DOHH2 (cell line): ENCODE measurements around the gene RHBDF2.

Source experiments
- H3F3A ChIP-seq: fragments of 200-600 bp; sonication (generic), shearing (Covaris generic); 2 replicates; pipeline ENCODE4 v1.6.0; 2016; ENCODE audit warnings: antibody characterized with exemption, mild to moderate bottlenecking; ENCODE audit not compliant: control insufficient read depth, insufficient read depth
- H3K27ac ChIP-seq: fragments of 200-600 bp; sonication (generic); 2 replicates; pipeline ENCODE4 v1.5.1; 2014; ENCODE audit warnings: low read depth, mild to moderate bottlenecking, low read length, moderate library complexity
- H3K27me3 ChIP-seq: fragments of 200-600 bp; sonication (generic); 2 replicates; pipeline ENCODE4 v1.6.1; 2014; ENCODE audit warnings: mild to moderate bottlenecking, low read length, mixed read lengths; ENCODE audit not compliant: control insufficient read depth
- H3K36me3 ChIP-seq: fragments of 200-600 bp; sonication (generic); 2 replicates; pipeline ENCODE4 v1.6.1; 2014; ENCODE audit warnings: mild to moderate bottlenecking, low read length, moderate library complexity, mixed read lengths; ENCODE audit not compliant: control insufficient read depth
- H3K4me1 ChIP-seq: fragments of 200-600 bp; sonication (generic); 2 replicates; pipeline ENCODE4 v1.6.1; 2014; ENCODE audit warnings: mild to moderate bottlenecking, low read length, mixed read lengths; ENCODE audit not compliant: control insufficient read depth
- H3K4me2 ChIP-seq: fragments of 200-600 bp; sonication (generic); 2 replicates; pipeline ENCODE4 v1.6.0; 2014; ENCODE audit warnings: mild to moderate bottlenecking, low read length, moderate library complexity
- H3K4me3 ChIP-seq: fragments of 200-600 bp; sonication (generic); 2 replicates; pipeline ENCODE4 v1.5.1; 2014; ENCODE audit warnings: mild to moderate bottlenecking, low read length, mixed read lengths
- H3K79me2 ChIP-seq: fragments of 200-600 bp; sonication (generic); 2 replicates; pipeline ENCODE4 v1.6.1; 2014; ENCODE audit warnings: mild to moderate bottlenecking, low read length, mixed read lengths; ENCODE audit not compliant: control insufficient read depth
- H3K9me2 ChIP-seq: fragments of 200-600 bp; sonication (generic); replicated peaks from 2 replicates; pipeline ENCODE4 v1.6.1; 2014; ENCODE audit warnings: mild to moderate bottlenecking, low read length, mixed read lengths; ENCODE audit not compliant: control insufficient read depth
- H3K9me3 ChIP-seq: fragments of 200-600 bp; sonication (generic); 2 replicates; pipeline ENCODE4 v1.6.1; 2014; ENCODE audit warnings: antibody characterized with exemption, low read length, mixed read lengths; ENCODE audit not compliant: control insufficient read depth, insufficient read depth
- H4K20me1 ChIP-seq: fragments of 200-600 bp; sonication (generic); 2 replicates; pipeline ENCODE4 v1.6.0; 2014; ENCODE audit warnings: low read depth, mild to moderate bottlenecking, antibody characterized with exemption, low read length, moderate library complexity; ENCODE audit not compliant: control insufficient read depth, insufficient read depth
- EZH2phosphoT487 ChIP-seq: fragments of 200-600 bp; sonication (generic); IDR thresholded peaks from 2 replicates; pipeline ENCODE4 v1.6.1; 2017; ENCODE audit warnings: borderline replicate concordance, mild to moderate bottlenecking, antibody characterized with exemption, low read length, moderate library complexity, mixed read lengths
- TF ChIP-seq, protein P1 (sequence below): fragments of 200-600 bp; sonication (generic); IDR thresholded peaks from one replicate; pipeline ENCODE4 v1.5.1; 2014; ENCODE audit warnings: antibody characterized with exemption, mild to moderate bottlenecking, low read depth, low read length; ENCODE audit not compliant: poor library complexity, severe bottlenecking

RHBDF2 gene

DNA sequence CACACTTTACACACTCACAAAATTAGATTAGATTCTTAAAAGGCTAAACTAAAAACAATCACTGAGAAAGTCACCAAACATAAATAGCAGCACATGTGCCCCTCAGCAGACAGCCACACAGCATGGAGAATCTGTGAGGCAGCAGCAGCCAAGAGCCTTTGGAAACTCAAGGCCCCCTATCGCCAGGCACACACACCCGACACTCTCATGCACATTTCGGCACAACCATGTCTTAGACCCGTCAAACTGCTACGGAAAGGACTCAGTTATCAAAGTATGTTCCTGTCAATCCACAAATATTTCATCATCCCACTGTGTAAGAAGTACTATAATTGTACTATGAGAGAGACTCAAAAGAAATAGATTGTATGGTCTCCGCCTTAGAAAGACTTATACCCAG lies 69.2 kb downstream of the RHBDF2 start:
- H4K20me1 ChIP-seq: no peaks in the 10 kb centered on the region
- peak overlapping the region; percentile 96 for H3K4me2 ChIP-seq
- peak overlapping the region; percentile 72 for H3K4me3 ChIP-seq
- no peak for TF ChIP-seq EZH2phosphoT487
- peaks cover 91% of the 10 kb centered on the region for H3K4me1 ChIP-seq
- no peaks in the 10 kb centered on the region for H3K9me3 ChIP-seq
- H3K27me3 ChIP-seq: no peaks in the 10 kb centered on the region
- peak overlapping the region; percentile 56 for H3K27ac ChIP-seq
- H3K36me3 ChIP-seq: peaks cover 35% of the 10 kb centered on the region
- H3F3A ChIP-seq: peaks cover 26% of the 10 kb centered on the region
- peaks cover 92% of the 10 kb centered on the region for H3K79me2 ChIP-seq
- no peaks in the 10 kb centered on the region for H3K9me2 ChIP-seq

DNA sequence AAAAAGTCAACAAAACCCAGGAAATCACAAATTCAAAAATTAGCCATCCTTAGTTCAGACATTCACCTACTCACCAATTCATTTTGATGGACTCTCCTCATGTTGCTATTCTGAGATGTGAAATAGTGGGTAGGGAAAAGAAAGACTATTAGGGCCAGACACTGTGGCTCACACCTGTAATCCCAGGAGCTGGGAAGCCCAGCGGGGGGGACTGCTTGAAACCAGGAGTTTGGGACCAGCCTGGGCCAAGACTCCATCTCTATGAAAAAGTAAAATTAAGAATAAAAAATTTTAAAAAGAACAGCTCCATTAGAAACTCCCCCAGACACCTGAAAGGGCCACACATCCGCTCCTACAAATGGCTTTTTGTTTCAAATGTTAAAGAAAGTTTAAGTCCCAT lies 69.7 kb downstream of the RHBDF2 start:
- peaks cover 40% of the 10 kb centered on the region for H3K36me3 ChIP-seq
- peaks cover 30% of the 10 kb centered on the region for H3F3A ChIP-seq
- peak overlapping the region; percentile 96 for H3K4me2 ChIP-seq
- no peaks in the 10 kb centered on the region for H4K20me1 ChIP-seq
- H3K9me3 ChIP-seq: no peaks in the 10 kb centered on the region
- peak overlapping the region; percentile 72 for H3K4me3 ChIP-seq
- no peaks in the 10 kb centered on the region for H3K27me3 ChIP-seq
- H3K79me2 ChIP-seq: peaks cover 92% of the 10 kb centered on the region
- H3K4me1 ChIP-seq: peaks cover 94% of the 10 kb centered on the region
- peak overlapping the region; percentile 56 for H3K27ac ChIP-seq
- TF ChIP-seq, protein P1, sequence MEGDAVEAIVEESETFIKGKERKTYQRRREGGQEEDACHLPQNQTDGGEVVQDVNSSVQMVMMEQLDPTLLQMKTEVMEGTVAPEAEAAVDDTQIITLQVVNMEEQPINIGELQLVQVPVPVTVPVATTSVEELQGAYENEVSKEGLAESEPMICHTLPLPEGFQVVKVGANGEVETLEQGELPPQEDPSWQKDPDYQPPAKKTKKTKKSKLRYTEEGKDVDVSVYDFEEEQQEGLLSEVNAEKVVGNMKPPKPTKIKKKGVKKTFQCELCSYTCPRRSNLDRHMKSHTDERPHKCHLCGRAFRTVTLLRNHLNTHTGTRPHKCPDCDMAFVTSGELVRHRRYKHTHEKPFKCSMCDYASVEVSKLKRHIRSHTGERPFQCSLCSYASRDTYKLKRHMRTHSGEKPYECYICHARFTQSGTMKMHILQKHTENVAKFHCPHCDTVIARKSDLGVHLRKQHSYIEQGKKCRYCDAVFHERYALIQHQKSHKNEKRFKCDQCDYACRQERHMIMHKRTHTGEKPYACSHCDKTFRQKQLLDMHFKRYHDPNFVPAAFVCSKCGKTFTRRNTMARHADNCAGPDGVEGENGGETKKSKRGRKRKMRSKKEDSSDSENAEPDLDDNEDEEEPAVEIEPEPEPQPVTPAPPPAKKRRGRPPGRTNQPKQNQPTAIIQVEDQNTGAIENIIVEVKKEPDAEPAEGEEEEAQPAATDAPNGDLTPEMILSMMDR: no peak
- TF ChIP-seq EZH2phosphoT487: no peak
- H3K9me2 ChIP-seq: no peaks in the 10 kb centered on the region

DNA sequence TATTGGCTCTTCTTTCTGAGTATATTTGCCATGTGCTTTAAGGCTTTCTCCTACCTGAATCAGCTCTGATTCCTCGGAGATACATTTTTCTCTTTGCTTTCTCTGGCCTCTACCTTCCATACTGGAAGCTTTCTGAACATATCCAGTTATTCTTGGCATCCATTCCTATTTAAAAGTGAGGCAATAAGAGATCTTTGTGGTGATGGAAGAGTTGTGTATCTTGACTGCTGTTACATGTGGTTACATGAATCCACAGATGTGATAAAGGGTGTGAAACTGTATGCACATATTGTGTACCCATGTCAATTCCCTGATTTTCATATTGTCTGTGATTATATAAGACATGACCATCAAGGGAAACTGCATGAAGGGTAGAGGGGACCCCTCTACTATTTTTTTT lies 72.7 kb downstream of the RHBDF2 start:
- Histone ChIP-seq H4K20me1 (no peaks in the 10 kb centered on the region), H3K9me2 (no peaks in the 10 kb centered on the region), H3K27me3 (no peaks in the 10 kb centered on the region), H3K36me3 (peaks cover 35% of the 10 kb centered on the region), H3F3A (peaks cover 22% of the 10 kb centered on the region), H3K4me2 (peak overlapping the region; percentile 82), H3K79me2 (peaks cover 89% of the 10 kb centered on the region), H3K4me3 (peak overlapping the region; percentile 64), H3K27ac (peak overlapping the region; percentile 91), H3K9me3 (no peaks in the 10 kb centered on the region), H3K4me1 (peaks cover 93% of the 10 kb centered on the region)
- TF ChIP-seq, protein P1: no peak
- TF ChIP-seq EZH2phosphoT487: no peak

DNA sequence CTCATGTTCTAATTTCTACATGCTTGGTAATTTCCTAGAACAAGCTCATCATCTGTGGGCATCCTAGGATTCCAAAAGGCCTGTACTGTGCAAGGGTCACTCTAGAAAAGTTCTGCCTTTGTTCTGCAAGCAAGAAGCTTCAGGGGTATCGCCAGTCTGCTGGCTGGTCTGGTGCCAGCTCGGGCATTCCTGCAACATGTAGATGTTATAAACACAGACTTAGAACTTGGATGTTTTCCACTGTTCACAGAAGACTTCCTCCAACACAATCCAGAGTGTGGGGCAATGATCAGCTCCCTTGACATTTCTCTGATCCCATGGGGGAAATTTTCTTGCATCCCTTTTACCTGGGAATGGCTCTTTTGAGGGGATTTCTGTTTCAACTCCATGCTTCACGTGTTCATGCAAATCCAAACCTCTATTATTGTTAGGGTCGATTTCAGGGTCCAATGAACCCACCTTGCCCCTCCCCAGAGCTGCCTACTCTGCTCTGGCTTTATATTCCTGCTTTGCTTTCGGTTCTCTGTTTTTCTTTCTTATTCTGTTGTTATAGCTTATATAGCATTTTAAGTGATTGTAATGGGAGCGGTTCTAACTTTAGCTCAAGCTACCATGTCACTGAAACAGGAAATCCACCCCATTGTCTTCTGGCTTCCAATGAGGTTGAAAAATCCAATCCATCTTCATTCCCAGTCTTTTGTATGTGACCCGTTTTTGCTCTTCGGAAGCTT lies 73.6 kb downstream of the RHBDF2 start:
- TF ChIP-seq, protein P1: no peak
- peaks cover 92% of the 10 kb centered on the region for H3K4me1 ChIP-seq
- peak overlapping the region; percentile 82 for H3K4me2 ChIP-seq
- no peaks in the 10 kb centered on the region for H3K27me3 ChIP-seq
- H3K9me3 ChIP-seq: no peaks in the 10 kb centered on the region
- H3F3A ChIP-seq: peaks cover 22% of the 10 kb centered on the region
- peak overlapping the region; percentile 91 for H3K27ac ChIP-seq
- H4K20me1 ChIP-seq: no peaks in the 10 kb centered on the region
- H3K36me3 ChIP-seq: peaks cover 33% of the 10 kb centered on the region
- peaks cover 88% of the 10 kb centered on the region for H3K79me2 ChIP-seq
- no peaks in the 10 kb centered on the region for H3K9me2 ChIP-seq
- peak overlapping the region; percentile 64 for H3K4me3 ChIP-seq
